ENCODE data around the gene ITGA4.
"Not testable (repeated sequence)": the region's sequence is repeated elsewhere in the genome, so short reads cannot be mapped to it uniquely, and the experiment has no call there.

ITGA4 gene

DNA sequence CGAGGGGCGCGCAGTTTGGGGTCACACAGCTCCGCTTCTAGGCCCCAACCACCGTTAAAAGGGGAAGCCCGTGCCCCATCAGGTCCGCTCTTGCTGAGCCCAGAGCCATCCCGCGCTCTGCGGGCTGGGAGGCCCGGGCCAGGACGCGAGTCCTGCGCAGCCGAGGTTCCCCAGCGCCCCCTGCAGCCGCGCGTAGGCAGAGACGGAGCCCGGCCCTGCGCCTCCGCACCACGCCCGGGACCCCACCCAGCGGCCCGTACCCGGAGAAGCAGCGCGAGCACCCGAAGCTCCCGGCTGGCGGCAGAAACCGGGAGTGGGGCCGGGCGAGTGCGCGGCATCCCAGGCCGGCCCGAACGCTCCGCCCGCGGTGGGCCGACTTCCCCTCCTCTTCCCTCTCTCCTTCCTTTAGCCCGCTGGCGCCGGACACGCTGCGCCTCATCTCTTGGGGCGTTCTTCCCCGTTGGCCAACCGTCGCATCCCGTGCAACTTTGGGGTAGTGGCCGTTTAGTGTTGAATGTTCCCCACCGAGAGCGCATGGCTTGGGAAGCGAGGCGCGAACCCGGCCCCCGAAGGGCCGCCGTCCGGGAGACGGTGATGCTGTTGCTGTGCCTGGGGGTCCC, at the start of gene ITGA4:
ITGA4 (plus strand) TSS at position 266 of the 620 bp plus-strand sequence; CDS start at position 535, 269 bp downstream.
- peak; percentile 59 to 78 (median 72) for DNase-seq (ENCODE audit: low read depth in 4 of 4, low spot score in 1 of 4)

DNA sequence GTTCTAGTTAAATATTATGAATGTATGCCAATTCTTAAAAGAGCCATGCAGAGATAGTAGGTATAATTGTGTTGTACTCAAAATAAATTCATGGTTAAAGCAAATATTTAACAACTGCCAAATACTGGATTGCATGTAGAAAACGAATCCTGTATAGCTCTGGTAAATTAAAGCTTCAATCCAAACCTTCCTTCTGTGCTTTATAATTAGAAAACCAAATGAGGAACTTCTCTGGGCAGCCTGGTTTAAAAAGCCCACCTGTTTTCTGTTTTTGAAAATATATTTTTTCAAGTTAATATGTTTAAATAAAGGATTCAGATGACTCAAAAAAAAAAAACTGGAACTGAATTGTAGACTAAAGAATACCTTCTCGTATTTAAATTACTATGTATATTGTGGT, 48.3 kb upstream of the ITGA4 start:
- DNase-seq (ENCODE audit: low read depth in 4 of 4, low spot score in 1 of 4): no peak

DNA sequence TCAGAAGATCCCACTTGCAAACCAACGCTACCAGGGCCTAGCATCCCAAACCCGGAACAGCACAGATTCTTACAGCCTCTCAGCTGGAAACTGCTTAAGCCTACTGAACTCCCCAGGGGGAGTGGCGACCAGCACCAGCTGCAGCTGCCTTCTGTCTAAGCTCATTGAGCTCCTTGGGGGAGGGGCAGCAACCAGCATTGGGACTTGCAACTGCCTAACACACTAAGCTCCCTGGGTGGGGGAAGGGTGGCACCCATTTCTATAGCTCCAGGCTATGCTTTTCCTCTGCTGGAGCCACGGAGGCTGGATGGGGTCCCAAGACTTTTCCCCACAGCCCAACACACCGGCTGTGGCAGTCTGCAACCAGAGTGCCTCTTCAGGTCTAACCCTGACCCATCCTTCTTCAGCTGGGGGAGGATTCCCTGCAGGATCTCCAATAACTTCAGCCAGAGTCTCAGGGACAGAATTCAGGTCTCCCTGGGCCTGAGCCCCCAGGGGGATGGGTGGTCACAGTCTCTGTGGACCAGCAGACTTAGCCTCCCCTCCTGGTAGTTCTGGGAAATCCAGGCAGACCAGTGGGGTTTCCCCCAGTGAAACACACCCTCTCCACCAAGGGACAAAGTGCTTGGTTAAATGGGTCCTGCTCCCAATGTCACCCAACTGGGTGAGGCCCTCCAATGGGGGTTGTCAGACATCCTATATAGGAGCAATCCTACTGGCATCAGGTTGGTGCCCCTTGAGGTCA, 45.9 kb upstream of the ITGA4 start:
- DNase-seq (ENCODE audit: low read depth in 4 of 4, low spot score in 1 of 4): no peak

DNA sequence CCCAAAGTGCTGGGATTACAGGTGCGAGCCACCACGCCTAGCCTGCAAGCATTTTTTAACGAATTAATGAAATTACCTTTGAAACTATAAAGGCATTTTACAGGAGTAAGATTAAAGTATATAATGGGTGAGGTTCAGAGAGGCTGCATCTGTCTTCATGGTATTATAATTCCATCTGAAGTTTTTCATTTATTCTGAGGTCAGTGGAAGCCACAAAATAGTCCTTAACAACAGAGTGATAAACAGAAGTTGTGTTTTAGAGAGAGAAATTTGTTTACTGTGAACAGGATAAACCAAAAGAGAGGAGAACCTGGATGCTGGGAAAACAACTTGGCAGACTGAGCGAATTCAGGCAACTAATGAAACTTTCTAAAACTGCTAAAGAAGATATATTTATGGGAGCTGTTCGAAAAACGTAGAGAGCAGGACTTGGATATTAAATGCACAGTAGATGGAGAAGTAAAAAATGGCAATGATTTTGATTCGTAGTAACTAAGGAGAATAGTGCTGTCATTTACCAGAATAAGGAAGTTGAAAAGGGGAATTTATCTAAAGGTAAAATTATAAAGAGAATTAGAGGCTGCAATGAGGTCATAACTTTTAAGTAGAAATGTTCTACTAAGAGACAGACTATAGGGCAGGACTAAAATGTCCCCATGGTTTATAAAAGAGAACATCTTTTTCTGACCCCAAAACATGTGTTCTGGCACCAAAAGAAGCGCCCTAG, 37.9 kb upstream of the ITGA4 start:
- DNase-seq (ENCODE audit: low read depth in 4 of 4, low spot score in 1 of 4): no peak

DNA sequence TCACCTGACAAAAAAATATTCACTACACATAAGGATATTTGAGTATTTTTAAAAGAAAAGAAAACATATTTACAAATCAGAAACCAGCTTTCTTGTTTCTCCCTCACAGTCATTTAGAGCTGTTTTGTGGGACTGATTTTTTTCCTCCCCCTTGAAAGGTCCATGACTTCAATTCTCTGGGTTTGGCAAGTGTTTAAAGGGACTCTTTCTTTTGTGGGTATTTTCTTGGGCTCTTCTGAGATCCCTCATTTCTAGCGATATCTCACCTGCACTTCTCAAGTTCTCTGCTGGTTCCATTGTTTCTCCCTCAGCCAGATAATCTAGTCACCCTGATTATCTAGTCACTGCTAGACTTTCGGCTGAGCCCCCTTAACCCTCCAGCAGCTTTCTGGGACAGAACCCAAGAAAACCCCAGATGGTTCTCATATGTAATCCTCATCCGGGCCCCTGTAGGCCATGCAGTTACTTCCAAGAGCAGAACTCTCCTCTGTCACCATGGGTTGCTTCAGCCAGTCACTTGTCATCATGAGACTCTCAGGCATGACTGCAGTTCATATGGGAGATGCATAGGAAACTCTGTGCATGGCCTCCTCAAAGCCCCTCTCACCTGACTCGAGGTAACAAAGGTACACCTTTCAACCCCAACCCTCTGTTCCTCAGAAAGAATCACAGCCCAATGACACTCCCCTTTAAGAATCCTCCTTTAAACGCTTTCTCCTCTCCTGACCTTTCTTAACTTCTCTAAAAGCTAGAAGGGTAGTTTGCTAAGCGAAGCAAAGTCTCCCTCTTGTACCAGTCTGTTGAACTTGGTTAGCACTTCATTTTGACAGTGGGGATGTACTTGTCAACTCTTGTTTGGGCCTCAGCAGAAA, 36.7 kb upstream of the ITGA4 start:
- DNase-seq (ENCODE audit: low read depth in 4 of 4, low spot score in 1 of 4): no peak

DNA sequence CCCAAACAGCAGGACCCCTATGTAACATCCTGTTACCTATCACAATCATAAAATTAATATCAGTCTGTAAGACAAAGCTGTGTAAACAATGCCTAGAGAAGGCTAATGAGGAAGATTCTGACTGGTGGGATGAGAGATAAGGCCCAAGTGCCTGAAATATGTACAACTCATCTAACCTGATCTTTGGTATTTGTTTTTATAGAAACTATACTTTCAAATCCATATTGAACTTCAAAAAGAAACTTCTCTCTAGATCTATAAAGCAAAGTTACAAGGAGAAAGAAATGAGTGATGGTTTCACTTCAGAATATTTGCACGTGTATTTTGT, 36.1 kb upstream of the ITGA4 start:
- no peak for DNase-seq (ENCODE audit: low read depth in 4 of 4, low spot score in 1 of 4)

DNA sequence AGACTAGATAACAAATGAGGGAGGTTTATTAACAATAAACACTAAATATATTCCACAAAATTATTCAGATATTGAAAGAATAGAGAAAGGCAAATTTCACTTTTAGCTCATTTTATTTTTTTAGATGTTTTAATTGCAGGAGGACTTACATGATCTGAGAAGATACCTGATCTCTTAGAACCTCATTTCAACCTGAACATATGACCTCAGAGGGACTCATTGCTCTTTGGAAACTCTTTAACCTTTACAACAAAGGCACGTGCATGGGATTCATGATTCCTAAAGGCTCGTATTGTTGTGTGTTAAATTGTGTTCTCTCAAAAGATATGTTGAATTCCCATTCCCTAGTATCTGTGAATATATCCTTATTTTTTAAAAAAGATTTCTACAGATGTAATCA, 35.7 kb upstream of the ITGA4 start:
- no peak for DNase-seq (ENCODE audit: low read depth in 4 of 4, low spot score in 1 of 4)

DNA sequence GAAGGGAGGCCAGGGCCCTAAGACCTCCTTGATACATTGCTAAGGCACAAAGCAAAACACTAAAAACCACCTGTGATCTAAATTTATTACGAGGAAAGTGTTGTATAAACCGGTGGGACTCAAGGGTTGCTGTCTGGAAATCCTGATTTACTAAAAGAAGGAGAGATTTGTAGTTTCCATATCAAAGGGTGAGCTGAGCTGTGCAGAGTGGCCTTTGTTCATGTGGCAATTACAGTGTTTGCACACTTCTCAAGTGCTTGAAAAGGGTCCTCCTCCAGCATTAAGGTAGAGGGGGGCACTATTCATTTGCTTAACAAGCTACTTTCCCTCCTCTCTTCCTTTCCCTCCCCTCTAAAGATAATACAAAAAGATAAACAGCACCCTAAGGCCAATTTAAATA, 30.5 kb upstream of the ITGA4 start:
- no peak for DNase-seq (ENCODE audit: low read depth in 4 of 4, low spot score in 1 of 4)

DNA sequence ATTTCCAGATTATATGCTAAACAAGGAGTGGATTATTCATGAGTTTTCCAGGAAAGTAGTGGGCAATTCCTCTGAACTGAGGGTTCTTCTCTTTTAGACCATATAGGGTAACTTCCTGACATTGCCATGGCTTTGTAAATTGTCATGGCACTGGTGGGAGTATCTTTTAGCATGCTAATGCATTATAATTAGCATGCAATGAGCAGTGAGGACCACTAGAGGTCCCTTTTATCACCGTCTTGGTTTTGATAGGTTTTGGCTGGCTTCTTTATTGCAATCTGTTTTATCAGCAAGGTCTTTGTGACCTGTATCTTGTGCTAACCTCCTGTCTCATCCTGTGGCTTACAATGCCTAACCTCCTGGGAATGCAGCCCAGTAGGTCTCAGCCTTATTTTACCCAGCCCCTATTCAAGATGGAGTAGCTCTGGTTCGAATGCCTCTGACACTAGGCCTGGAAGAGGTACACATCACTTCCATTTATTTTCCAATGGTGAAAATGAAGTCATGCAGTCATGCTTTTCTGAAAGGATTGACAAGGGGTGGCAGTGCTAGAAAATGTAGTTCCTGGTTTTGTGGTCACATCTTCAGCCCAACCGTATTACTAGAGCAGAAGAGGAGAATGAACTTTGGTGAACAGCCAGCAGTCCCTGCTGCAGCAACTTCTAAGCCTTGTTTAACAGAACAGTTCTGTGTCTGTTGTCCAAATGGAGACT, 26.6 kb upstream of the ITGA4 start:
- DNase-seq (ENCODE audit: low read depth in 4 of 4, low spot score in 1 of 4): no peak

DNA sequence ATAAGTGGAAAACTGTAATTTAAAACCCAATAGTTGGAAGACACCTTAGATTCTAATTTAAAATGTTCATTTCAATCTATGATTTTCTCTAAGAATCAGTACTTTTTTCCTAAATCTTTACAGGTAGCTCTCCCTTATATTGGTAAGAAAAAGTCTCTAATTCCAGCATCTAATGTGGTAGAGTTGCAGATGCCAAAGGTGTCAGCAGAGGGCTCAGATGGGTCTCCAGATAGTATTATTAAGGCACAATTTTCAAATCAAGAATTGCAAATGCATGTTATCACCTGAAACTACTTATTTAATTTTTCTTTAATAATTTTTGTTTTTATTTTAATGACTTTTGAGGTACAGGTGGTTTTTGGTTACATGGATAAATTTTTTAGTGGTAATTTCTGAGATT, 25.5 kb upstream of the ITGA4 start:
- no peak for DNase-seq (ENCODE audit: low read depth in 4 of 4, low spot score in 1 of 4)

DNA sequence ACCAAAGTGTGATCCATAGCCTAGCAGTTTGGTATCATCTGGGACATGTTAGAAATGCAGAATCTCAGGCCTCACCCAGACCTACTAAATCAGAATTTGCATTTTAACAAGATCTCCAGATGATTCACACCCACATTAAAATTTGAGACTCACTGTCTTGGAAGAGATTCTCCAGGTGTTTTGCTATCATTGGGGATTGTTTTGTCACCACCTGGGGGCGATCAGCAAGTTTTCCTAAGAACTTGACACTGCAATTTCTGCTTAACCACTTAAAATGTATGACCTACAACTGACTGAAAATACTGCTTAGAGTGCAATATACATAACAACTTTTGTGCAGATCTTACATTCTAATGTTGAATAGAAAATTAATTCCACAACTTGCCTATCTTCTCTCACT, 18.9 kb upstream of the ITGA4 start:
- no peak for DNase-seq (ENCODE audit: low read depth in 4 of 4, low spot score in 1 of 4)

DNA sequence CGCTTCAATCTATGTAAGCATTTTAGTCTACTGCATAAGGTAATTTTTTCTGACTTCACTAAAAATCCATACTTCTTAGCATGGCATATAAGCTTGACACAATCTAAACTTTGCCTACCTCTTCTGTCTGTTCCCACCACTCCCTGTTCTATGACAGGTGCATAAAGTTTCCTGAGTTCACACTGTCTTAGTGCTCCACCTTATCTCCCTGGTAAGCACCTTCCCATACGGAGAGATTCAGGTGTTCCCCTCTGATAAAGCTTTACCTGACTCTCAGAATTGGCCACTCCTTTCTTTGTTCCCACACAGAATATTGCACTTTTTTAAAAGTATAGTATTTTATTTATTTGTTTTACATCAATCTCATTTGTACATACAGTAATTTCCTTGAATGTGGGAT, 16.8 kb upstream of the ITGA4 start:
- no peak for DNase-seq (ENCODE audit: low read depth in 4 of 4, low spot score in 1 of 4)

DNA sequence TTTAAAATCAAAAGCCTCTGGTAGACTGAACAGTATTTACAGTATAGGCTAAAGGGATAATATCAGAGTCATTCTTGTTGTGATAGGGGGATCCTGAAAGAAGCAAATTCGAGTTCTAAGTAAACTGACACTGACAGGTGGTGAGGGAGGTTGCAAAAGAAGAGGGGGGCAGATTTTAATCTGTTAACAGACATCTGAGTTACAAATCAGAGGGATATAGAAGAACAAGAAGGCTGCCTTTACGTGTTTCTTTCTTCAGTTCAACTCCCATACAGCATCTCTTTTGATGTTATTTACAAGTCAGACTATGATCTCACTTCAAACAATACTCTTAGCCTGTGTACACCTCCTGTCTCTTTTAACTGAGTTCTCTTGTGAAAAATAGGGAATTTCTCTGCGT, 16.3 kb upstream of the ITGA4 start:
- no peak for DNase-seq (ENCODE audit: low read depth in 4 of 4, low spot score in 1 of 4)

DNA sequence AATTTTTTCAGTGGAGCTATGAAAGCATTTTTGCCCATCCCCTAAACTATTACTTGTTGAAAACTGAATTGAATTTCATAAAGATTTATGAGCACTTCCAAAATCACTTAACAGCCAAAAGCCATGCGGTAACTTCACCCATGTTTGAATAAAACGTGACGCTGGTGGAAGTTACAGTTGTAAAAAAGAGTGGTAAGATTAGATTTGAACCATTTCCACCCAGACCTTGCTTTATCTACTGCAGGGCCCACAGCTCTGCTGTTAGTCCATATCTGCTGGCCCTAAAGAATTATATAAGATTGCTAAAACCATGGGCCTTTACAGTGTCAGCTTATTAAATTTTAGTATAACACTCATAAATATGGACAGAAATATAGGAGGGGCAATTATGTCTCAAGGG, 15.5 kb upstream of the ITGA4 start:
- no peak for DNase-seq (ENCODE audit: low read depth in 4 of 4, low spot score in 1 of 4)

DNA sequence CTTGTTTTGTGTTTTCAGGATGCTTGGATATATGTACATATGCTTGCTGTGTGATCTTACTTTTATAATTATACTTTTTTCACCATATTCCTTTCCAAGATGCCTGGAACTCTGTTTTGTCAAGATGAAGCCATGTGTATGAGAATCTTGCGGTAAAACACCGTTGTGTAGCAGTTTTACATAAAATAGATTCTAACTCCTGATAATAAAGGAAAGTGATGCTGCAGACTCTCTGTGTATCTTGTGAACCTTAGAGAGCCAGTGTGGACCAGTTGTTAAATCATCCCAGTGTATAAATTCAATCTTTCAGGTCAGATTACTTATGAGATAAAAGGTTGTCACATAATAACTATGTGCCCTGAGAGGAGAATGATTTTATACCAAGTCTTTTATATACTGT, 12.5 kb upstream of the ITGA4 start:
- DNase-seq (ENCODE audit: low read depth in 4 of 4, low spot score in 1 of 4): no peak

DNA sequence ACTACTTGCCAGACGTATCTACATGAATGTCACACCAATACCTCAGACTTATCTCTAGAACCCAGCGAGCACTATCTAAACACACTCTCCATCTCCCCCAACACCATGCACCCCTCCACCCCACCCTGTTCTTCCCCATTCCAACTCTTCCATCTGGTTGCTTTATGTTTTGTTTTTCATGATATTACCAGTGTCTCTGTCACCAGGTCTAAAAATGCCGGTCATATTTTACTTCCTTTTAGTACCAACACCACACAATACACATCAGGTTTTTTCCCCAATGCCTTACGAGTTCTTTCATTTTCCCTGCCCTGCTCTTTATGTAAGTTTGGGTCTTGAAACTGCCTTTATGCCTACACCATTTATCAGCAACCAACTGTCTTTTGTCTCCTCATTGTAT, 10.2 kb upstream of the ITGA4 start:
- no peak for DNase-seq (ENCODE audit: low read depth in 4 of 4, low spot score in 1 of 4)

DNA sequence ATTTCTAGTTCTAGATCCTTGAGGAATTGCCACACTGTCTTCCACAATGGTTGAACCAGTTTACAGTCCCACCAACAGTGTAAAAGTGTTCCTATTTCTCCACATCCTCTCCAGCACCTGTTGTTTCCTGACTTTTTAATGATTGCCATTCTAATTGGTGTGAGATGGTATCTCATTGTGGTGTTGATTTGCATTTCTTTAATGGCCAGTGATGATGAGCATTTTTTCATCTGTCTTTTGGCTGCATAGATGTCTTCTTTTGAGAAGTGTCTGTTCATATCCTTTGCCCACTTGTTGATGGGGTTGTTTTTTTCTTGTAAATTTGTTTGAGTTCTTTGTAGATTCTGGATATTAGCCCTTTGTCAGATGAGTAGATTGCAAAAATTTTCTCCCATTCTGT, 7.9 kb upstream of the ITGA4 start:
- DNase-seq (ENCODE audit: low read depth in 4 of 4, low spot score in 1 of 4): not testable (repeated sequence)

DNA sequence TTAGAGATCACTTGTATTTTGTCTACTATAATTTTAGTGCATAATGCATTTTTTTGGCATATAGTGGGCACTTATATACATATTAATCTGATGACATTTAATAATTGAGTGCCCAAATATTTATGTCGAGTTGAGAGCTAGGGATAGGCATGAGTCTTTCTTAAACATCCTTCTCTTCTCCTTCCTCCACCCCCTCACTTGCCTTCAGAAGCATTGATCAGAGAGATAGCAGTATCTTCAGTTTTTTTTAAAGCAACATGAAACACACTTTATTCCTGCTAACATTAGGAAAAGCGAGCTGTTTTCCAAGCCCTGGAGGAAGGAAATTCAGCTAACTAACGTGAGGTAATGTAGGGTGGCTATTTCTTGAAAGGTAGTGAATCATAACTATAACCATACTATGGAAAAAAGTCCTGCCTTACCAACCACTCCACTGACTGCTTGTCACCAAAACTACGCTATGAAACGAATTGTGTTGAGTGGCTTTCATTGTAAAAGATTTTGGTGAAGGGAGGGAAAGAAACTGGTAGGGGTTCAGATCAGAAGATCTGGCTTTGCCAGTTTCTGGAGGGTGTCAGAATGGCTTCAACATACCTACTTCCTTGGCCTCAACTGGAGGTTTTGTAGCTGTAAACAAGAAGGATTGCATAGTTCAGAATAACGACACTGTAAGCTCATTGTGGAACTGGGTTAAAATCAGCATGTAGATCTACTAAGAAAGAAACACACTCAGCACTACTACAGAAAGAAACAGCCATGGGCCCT, 2.3 kb upstream of the ITGA4 start:
- no peak for DNase-seq (ENCODE audit: low read depth in 4 of 4, low spot score in 1 of 4)

DNA sequence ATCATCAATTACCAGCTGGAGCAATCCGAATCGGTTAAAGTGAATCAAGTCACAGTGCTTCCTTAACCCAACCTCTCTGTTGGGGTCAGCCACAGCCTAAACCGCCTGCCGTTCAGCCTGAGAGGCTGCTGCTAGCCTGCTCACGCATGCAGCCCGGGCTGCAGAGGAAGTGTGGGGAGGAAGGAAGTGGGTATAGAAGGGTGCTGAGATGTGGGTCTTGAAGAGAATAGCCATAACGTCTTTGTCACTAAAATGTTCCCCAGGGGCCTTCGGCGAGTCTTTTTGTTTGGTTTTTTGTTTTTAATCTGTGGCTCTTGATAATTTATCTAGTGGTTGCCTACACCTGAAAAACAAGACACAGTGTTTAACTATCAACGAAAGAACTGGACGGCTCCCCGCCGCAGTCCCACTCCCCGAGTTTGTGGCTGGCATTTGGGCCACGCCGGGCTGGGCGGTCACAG, 496 bp upstream of the ITGA4 start:
- peak; percentile 13 to 44 (median 34) for DNase-seq (ENCODE audit: low read depth in 4 of 4, low spot score in 1 of 4)

All from stimulated activated CD4-positive, alpha-beta T cell treated with anti-CD3 and anti-CD28 coated beads, Interleukin-1b, Interleukin-23, amount 100 ng/mL, for 24 hours (primary cell).